CD14-positive monocyte (primary cell): ENCODE results near the gene KAZN. TPM values are rescaled to one million over a fixed set of nuclear protein-coding genes. Genes with fewer than 3 reads are reported as not detected.
A peak's percentile ranks its signal among the peaks of the same experiment; 100 is the strongest.

Source experiments
- DNase-seq, 3 donors: peaks; one replicate each; pipeline ENCODE4 v3.0.0-alpha.2; 2011 to 2022
- H2AFZ ChIP-seq: 2 replicates; pipeline ENCODE4 v1.6.0; 2012; ENCODE audit warnings: mild to moderate bottlenecking, low read depth, low read length, inconsistent platforms; ENCODE audit not compliant: insufficient read depth, poor library complexity, severe bottlenecking
- H3K27ac ChIP-seq, 2 donors: 1 replicate in 1 of 2; 2 replicates in 1 of 2; pipeline ENCODE4 v1.5.1; 2012 to 2013; ENCODE audit warnings: low read length in 2 of 2, control low read depth in 1 of 2, inconsistent platforms in 1 of 2, low read depth in 1 of 2, mild to moderate bottlenecking in 1 of 2
- H3K27me3 ChIP-seq, 2 donors: one replicate each; pipeline versions ENCODE4 v1.6.0 to v1.6.1; 2011 to 2013; ENCODE audit warnings: low read length in 2 of 2; ENCODE audit not compliant: control insufficient read depth in 2 of 2, insufficient read depth in 2 of 2
- H3K36me3 ChIP-seq, 2 donors: replicated peaks in 1 of 2; 1 replicate in 1 of 2; 2 replicates in 1 of 2; pipeline versions ENCODE4 v1.5.1 to v1.6.1; 2012 to 2013; ENCODE audit warnings: low read length in 2 of 2, control low read depth in 1 of 2, inconsistent platforms in 1 of 2, mild to moderate bottlenecking in 1 of 2; ENCODE audit not compliant: insufficient read depth in 2 of 2, control insufficient read depth in 1 of 2
- H3K4me1 ChIP-seq, 2 donors: 1 replicate in 1 of 2; 2 replicates in 1 of 2; pipeline versions ENCODE4 v1.5.1 to v1.6.1; 2012 to 2013; ENCODE audit warnings: low read length in 2 of 2, control low read depth in 1 of 2, inconsistent platforms in 1 of 2, mild to moderate bottlenecking in 1 of 2, moderate library complexity in 1 of 2; ENCODE audit not compliant: insufficient read depth in 2 of 2, control insufficient read depth in 1 of 2
- H3K4me2 ChIP-seq: replicated peaks from 2 replicates; pipeline ENCODE3; 2012; ENCODE audit warnings: low read length, moderate library complexity, mild to moderate bottlenecking; ENCODE audit not compliant: poor library complexity, severe bottlenecking; ENCODE audit errors: extremely low read depth
- H3K4me3 ChIP-seq, 3 experiments: fragments of 200-600 bp in 1 of 3; sonication (generic) in 1 of 3; replicated peaks in 1 of 3; 1 replicate in 2 of 3; 2 replicates in 1 of 3; pipeline ENCODE4 v1.5.1; 2011 to 2013; ENCODE audit warnings: low read length in 3 of 3, mild to moderate bottlenecking in 3 of 3, control low read depth in 2 of 3, low read depth in 2 of 3, inconsistent platforms in 1 of 3, moderate library complexity in 1 of 3
- H3K79me2 ChIP-seq: 2 replicates; pipeline ENCODE4 v1.6.0; 2012; ENCODE audit warnings: mild to moderate bottlenecking, control low read depth, inconsistent platforms, low read length, moderate library complexity; ENCODE audit not compliant: insufficient read depth
- H3K9ac ChIP-seq: 2 replicates; pipeline ENCODE4 v1.6.0; 2017; ENCODE audit warnings: low read length, mild to moderate bottlenecking; ENCODE audit not compliant: insufficient read depth, poor library complexity, severe bottlenecking
- H3K9me3 ChIP-seq, 2 donors: replicated peaks in 1 of 2; 1 replicate in 1 of 2; 2 replicates in 1 of 2; pipeline versions ENCODE4 v1.5.1 to v1.6.1; 2012 to 2013; ENCODE audit warnings: low read length in 2 of 2, control low read depth in 1 of 2; ENCODE audit not compliant: control insufficient read depth in 1 of 2, insufficient read depth in 1 of 2
- H4K20me1 ChIP-seq: 2 replicates; pipeline ENCODE4 v1.6.0; 2012; ENCODE audit warnings: mild to moderate bottlenecking, low read length, control low read depth, moderate library complexity; ENCODE audit not compliant: insufficient read depth
- H3K27ac Mint-ChIP-seq, 7 donors: one replicate each; pipeline ENCODE4 v1.8.0; 2020; ENCODE audit warnings: mild to moderate bottlenecking in 7 of 7, mixed read lengths in 7 of 7, moderate library complexity in 6 of 7, inconsistent platforms in 2 of 7
- H3K27me3 Mint-ChIP-seq, 3 donors: one replicate each; pipeline ENCODE4 v1.8.0; 2021 to 2022; ENCODE audit warnings: low read depth in 3 of 3, mild to moderate bottlenecking in 3 of 3, mixed read lengths in 3 of 3, moderate library complexity in 3 of 3, inconsistent platforms in 1 of 3
- H3K36me3 Mint-ChIP-seq, 2 donors: one replicate each; pipeline ENCODE4 v1.8.0; 2020; ENCODE audit warnings: mixed read lengths in 2 of 2, inconsistent platforms in 1 of 2, mild to moderate bottlenecking in 1 of 2
- H3K4me1 Mint-ChIP-seq: one replicate; pipeline ENCODE4 v1.8.0; 2020; ENCODE audit warnings: mild to moderate bottlenecking, mixed read lengths
- H3K4me3 Mint-ChIP-seq, 2 donors: one replicate each; pipeline ENCODE4 v1.8.0; 2020; ENCODE audit warnings: mild to moderate bottlenecking in 2 of 2, mixed read lengths in 2 of 2, moderate library complexity in 1 of 2
- H3K9me3 Mint-ChIP-seq, 7 donors: one replicate each; pipeline ENCODE4 v1.8.0; 2020 to 2022; ENCODE audit warnings: mixed read lengths in 7 of 7, mild to moderate bottlenecking in 6 of 7, moderate library complexity in 6 of 7, inconsistent platforms in 2 of 7
- CTCF ChIP-seq: fragments of 200-600 bp; IDR thresholded peaks from one replicate; pipeline ENCODE4 v1.8.0; 2022; ENCODE audit warnings: antibody characterized with exemption, mild to moderate bottlenecking
- WGBS: methylation state at CpG from one replicate; pipeline ENCODE4 v1.1.5; 2013; ENCODE audit warnings: missing lambda C conversion rate; ENCODE audit not compliant: insufficient coverage; 5-methylcytosine and 5-hydroxymethylcytosine counted together
- intact Hi-C, 2 donors: fragments of 100-400 bp; cut with micrococcal nuclease; formaldehyde crosslinking; loops; one replicate each; pipeline versions ENCODE4 v1.15.0 to v1.15.1; 2023
- polyA plus RNA-seq, 3 donors: library from polyadenylated mRNA; depleted of rRNA in 1 of 3; unstranded in 2 of 3; stranded (reverse) in 1 of 3; fragments of 300-500 nt in 2 of 3; fragments of >200 nt in 1 of 3; fragmentation: Illumina TruSeq in 2 of 3; gene quantifications; 1 replicate in 2 of 3; 2 replicates in 1 of 3; pipeline ENCODE4 v1.2.3, GENCODE V29; 2012 to 2021

KAZN gene
- polyA plus RNA-seq, 3 donors: not detected

GRCh38 chr1:14760780-14761179 is 162.3 kb downstream of the KAZN start:
- Mint-ChIP-seq H3K36me3 (no peaks in the 10 kb centered on the region), H3K9me3 (peaks cover 0 to 5% (median 3%) of the 10 kb centered on the region in 7 donors), H3K27ac (no peak overlapping the region), H3K4me3 (no peak overlapping the region), H3K27me3 (peaks cover 0 to 2% (median 0%) of the 10 kb centered on the region in 3 donors), H3K4me1 (peaks cover 14% of the 10 kb centered on the region)
- Histone ChIP-seq H3K9me3 (peaks cover 0 to 5% of the 10 kb centered on the region in 2 donors), H4K20me1 (no peaks in the 10 kb centered on the region), H3K4me2 (no peak overlapping the region), H3K9ac (no peak overlapping the region), H3K27me3 (no peaks in the 10 kb centered on the region), H3K27ac (no peak overlapping the region), H3K4me3 (no peak overlapping the region), H3K4me1 (peaks cover 0 to 4% of the 10 kb centered on the region in 2 donors), H3K79me2 (no peaks in the 10 kb centered on the region), H3K36me3 (no peaks in the 10 kb centered on the region), H2AFZ (no peak overlapping the region)
- 90% methylated on average over 4 of the region's 5 CpGs for WGBS
- no peak for TF ChIP-seq CTCF
- no peak for DNase-seq
- intact Hi-C loops: no loop called here

GRCh38 chr1:14761291-14762153 is 163.0 kb downstream of the KAZN start:
- intact Hi-C loops: no loop called here
- Histone ChIP-seq H3K27ac (no peak overlapping the region), H3K4me3 (no peak overlapping the region), H4K20me1 (no peaks in the 10 kb centered on the region), H3K36me3 (no peaks in the 10 kb centered on the region), H3K79me2 (no peaks in the 10 kb centered on the region), H3K4me2 (peak overlapping the region; percentile 7), H3K9me3 (peaks cover 0 to 7% of the 10 kb centered on the region in 2 donors), H3K9ac (no peak overlapping the region), H2AFZ (peak overlapping the region; percentile 30), H3K4me1 (peaks cover 0 to 4% of the 10 kb centered on the region in 2 donors), H3K27me3 (no peaks in the 10 kb centered on the region)
- Mint-ChIP-seq H3K36me3 (no peaks in the 10 kb centered on the region), H3K4me1 (peaks cover 11% of the 10 kb centered on the region), H3K27ac (peak overlapping the region in 1 of 7 donors; percentile 41), H3K27me3 (peaks cover 0 to 2% (median 0%) of the 10 kb centered on the region in 3 donors), H3K9me3 (peaks cover 0 to 7% (median 4%) of the 10 kb centered on the region in 7 donors), H3K4me3 (no peak overlapping the region)
- no peak for TF ChIP-seq CTCF
- 3% methylated on average over 4 of the region's 9 CpGs for WGBS
- no peak for DNase-seq
